Thyroid gland (tissue), 4 donors: ENCODE results near the gene PSMB11. TPM values are rescaled to one million over a fixed set of nuclear protein-coding genes. Genes with fewer than 3 reads are reported as not detected.
A peak's percentile ranks its signal among the peaks of the same experiment; 100 is the strongest.

Experiments
- DNase-seq, 2 donors: peaks; one replicate each; pipeline ENCODE4 v3.0.0-alpha.2; 2019
- H3K27ac ChIP-seq, 3 donors: fragments of 200-600 bp; sonication (generic); 1 replicate in 2 of 3; 2 replicates in 1 of 3; pipeline ENCODE4 v1.5.1; 2016 to 2019; ENCODE audit warnings: mild to moderate bottlenecking in 1 of 3, moderate library complexity in 1 of 3
- H3K27me3 ChIP-seq: fragments of 200-600 bp; sonication (generic); one replicate; pipeline ENCODE4 v1.5.1; 2019
- H3K36me3 ChIP-seq, 2 donors: fragments of 200-600 bp; sonication (generic); one replicate each; pipeline ENCODE4 v1.5.1; 2016 to 2019
- H3K4me1 ChIP-seq, 2 donors: fragments of 200-600 bp; sonication (generic); one replicate each; pipeline ENCODE4 v1.5.1; 2017 to 2019
- H3K4me3 ChIP-seq, 3 donors: fragments of 200-600 bp; sonication (generic); replicated peaks in 1 of 3; 1 replicate in 2 of 3; 2 replicates in 1 of 3; pipeline ENCODE4 v1.5.1; 2016; ENCODE audit warnings: mild to moderate bottlenecking in 1 of 3
- H3K9me3 ChIP-seq: fragments of 200-600 bp; sonication (generic); one replicate; pipeline ENCODE4 v1.5.1; 2017
- CTCF ChIP-seq, 6 experiments: fragments of 200-600 bp in 3 of 6; fragments of 450-650 bp in 3 of 6; sonication (generic) in 3 of 6; IDR thresholded peaks; one replicate each; pipeline ENCODE4 v1.5.1; 2016 to 2019; ENCODE audit warnings: antibody characterized with exemption in 6 of 6, mild to moderate bottlenecking in 2 of 6, inconsistent platforms in 1 of 6, moderate library complexity in 1 of 6
- POLR2A ChIP-seq, 2 donors: fragments of 450-650 bp; IDR thresholded peaks; one replicate each; pipeline ENCODE4 v1.6.1; 2017; ENCODE audit warnings: antibody characterized with exemption in 2 of 2, mild to moderate bottlenecking in 2 of 2, moderate library complexity in 1 of 2
- WGBS, 2 donors: methylation state at CpG; one replicate each; pipeline ENCODE4 v1.1.5; 2017; 5-methylcytosine and 5-hydroxymethylcytosine counted together
- intact Hi-C: fragments of 100-400 bp; cut with DNase I; formaldehyde crosslinking; loops from one replicate; pipeline ENCODE4 v1.15.1; 2023
- total RNA-seq, 4 donors: library from RNA; depleted of rRNA; stranded (reverse); fragments of >200 nt; gene quantifications; one replicate each; pipeline ENCODE4 v1.2.3, GENCODE V29; 2016

PSMB11 gene
- total RNA-seq, 4 donors from 2014 or later: not detected

GRCh38 chr14:22996768-22997654 lies 45.0 kb upstream of the PSMB11 start:
- Histone ChIP-seq H3K4me1 (peaks cover 21 to 28% of the 10 kb centered on the region in 2 donors), H3K27ac (peak overlapping the region in 1 of 3 donors; percentile 24), H3K4me3 (no peak overlapping the region), H3K9me3 (no peaks in the 10 kb centered on the region), H3K36me3 (no peaks in the 10 kb centered on the region), H3K27me3 (no peaks in the 10 kb centered on the region)
- no peak for DNase-seq
- intact Hi-C loops: no loop called here
- TF ChIP-seq POLR2A (IDR thresholded peaks at IDR 0.05): no peak
- no peak for TF ChIP-seq CTCF (IDR thresholded peaks at IDR 0.05)
- WGBS, 2 donors: 73 to 79% methylated on average over 10 to 11 of the region's 11 CpGs

GRCh38 chr14:22997676-22998323 lies 44.2 kb upstream of the PSMB11 start:
- 82 to 83% methylated on average over 9 of the region's 9 CpGs for WGBS, 2 donors
- H3K36me3 ChIP-seq: no peaks in the 10 kb centered on the region
- TF ChIP-seq CTCF (IDR thresholded peaks at IDR 0.05): no peak
- TF ChIP-seq POLR2A (IDR thresholded peaks at IDR 0.05): no peak
- H3K9me3 ChIP-seq: no peaks in the 10 kb centered on the region
- peaks cover 21 to 25% of the 10 kb centered on the region in 2 donors for H3K4me1 ChIP-seq
- intact Hi-C loops: no loop called here
- no peak overlapping the region for H3K27ac ChIP-seq
- H3K4me3 ChIP-seq: no peak overlapping the region
- DNase-seq: no peak
- H3K27me3 ChIP-seq: no peaks in the 10 kb centered on the region

GRCh38 chr14:22998329-22999012 lies 43.5 kb upstream of the PSMB11 start:
- no peak for DNase-seq
- H3K27ac ChIP-seq: no peak overlapping the region
- peaks cover 18 to 20% of the 10 kb centered on the region in 2 donors for H3K4me1 ChIP-seq
- H3K9me3 ChIP-seq: no peaks in the 10 kb centered on the region
- intact Hi-C loops: no loop called here
- H3K27me3 ChIP-seq: no peaks in the 10 kb centered on the region
- no peak for TF ChIP-seq CTCF (IDR thresholded peaks at IDR 0.05)
- no peak for TF ChIP-seq POLR2A (IDR thresholded peaks at IDR 0.05)
- no peaks in the 10 kb centered on the region for H3K36me3 ChIP-seq
- 91 to 93% methylated on average over 11 to 16 of the region's 16 CpGs for WGBS, 2 donors
- no peak overlapping the region for H3K4me3 ChIP-seq

- H3K27me3 ChIP-seq: no peaks in the 10 kb centered on the region
- H3K4me1 ChIP-seq: peaks cover 2% of the 10 kb centered on the region in 2 donors
- DNase-seq: no peak
- WGBS, 2 donors: 98 to 99% methylated on average over 2 of the region's 2 CpGs
- H3K36me3 ChIP-seq: no peaks in the 10 kb centered on the region
- intact Hi-C loops: no loop called here
- H3K4me3 ChIP-seq: no peak overlapping the region
- H3K9me3 ChIP-seq: no peaks in the 10 kb centered on the region
- H3K27ac ChIP-seq: no peak overlapping the region
- TF ChIP-seq POLR2A (IDR thresholded peaks at IDR 0.05) (no peak), CTCF (IDR thresholded peaks at IDR 0.05) (no peak)
Measured at GRCh38 chr14:23000860-23001259, 41.2 kb upstream of the PSMB11 start.
